Immature natural killer cell (primary cell): Measurements from ENCODE around the gene ZNF417. TPM values are rescaled to one million over a fixed set of nuclear protein-coding genes. Genes with fewer than 3 reads are reported as not detected.

Source experiments
- DNase-seq, 3 donors: peaks; one replicate each; pipeline ENCODE4 v3.0.0; 2022; ENCODE audit warnings: mixed read lengths in 1 of 3
- H3K27ac Mint-ChIP-seq, 6 donors: one replicate each; pipeline ENCODE4 v1.8.0; 2020; ENCODE audit warnings: mixed read lengths in 6 of 6, mild to moderate bottlenecking in 5 of 6, inconsistent platforms in 4 of 6, moderate library complexity in 3 of 6
- H3K27me3 Mint-ChIP-seq, 3 donors: one replicate each; pipeline ENCODE4 v1.8.0; 2020 to 2021; ENCODE audit warnings: low read depth in 3 of 3, mild to moderate bottlenecking in 3 of 3, mixed read lengths in 3 of 3, moderate library complexity in 3 of 3, inconsistent platforms in 1 of 3
- H3K36me3 Mint-ChIP-seq, 3 donors: one replicate each; pipeline ENCODE4 v1.8.0; 2020; ENCODE audit warnings: mixed read lengths in 3 of 3, inconsistent platforms in 2 of 3, mild to moderate bottlenecking in 2 of 3
- H3K4me1 Mint-ChIP-seq, 2 donors: one replicate each; pipeline ENCODE4 v1.8.0; 2020; ENCODE audit warnings: inconsistent platforms in 2 of 2, mild to moderate bottlenecking in 2 of 2, mixed read lengths in 2 of 2, moderate library complexity in 1 of 2
- H3K4me3 Mint-ChIP-seq, 5 donors: one replicate each; pipeline ENCODE4 v1.8.0; 2020; ENCODE audit warnings: mild to moderate bottlenecking in 5 of 5, mixed read lengths in 5 of 5, inconsistent platforms in 3 of 5, moderate library complexity in 3 of 5
- H3K9me3 Mint-ChIP-seq, 6 donors: one replicate each; pipeline ENCODE4 v1.8.0; 2020; ENCODE audit warnings: mild to moderate bottlenecking in 6 of 6, mixed read lengths in 6 of 6, inconsistent platforms in 4 of 6, moderate library complexity in 3 of 6
- polyA plus RNA-seq, 3 donors: library from polyadenylated mRNA; unstranded; fragments of 300-500 nt; fragmentation: Illumina TruSeq; gene quantifications; one replicate each; pipeline ENCODE4 v1.2.3, GENCODE V29; 2021

Gene ZNF417
- polyA plus RNA-seq: 1 to 10 TPM in 2 of 3 donors, not detected in 1; 1.2 to 5.0 TPM

GRCh38 chr19:57916168-57916995 lies at the start of gene ZNF417:
Gene ZNF417 (minus strand): TSS chr19:57916592. CDS start chr19:57916411, 181 bp downstream.
- H3K9me3 Mint-ChIP-seq: peaks cover 0 to 36% (median 9%) of the 10 kb centered on the region in 6 donors
- H3K4me3 Mint-ChIP-seq: peak within 1 kb of the TSS; percentile 95 to 99 (median 97)
- peak within 1 kb of the TSS; percentile 92 to 97 (median 96) for H3K27ac Mint-ChIP-seq
- peak; percentile 89 to 91 (median 90) for DNase-seq
- H3K27me3 Mint-ChIP-seq: peaks cover 0 to 12% (median 5%) of the 10 kb centered on the region in 3 donors
- H3K4me1 Mint-ChIP-seq: peaks cover 44 to 55% of the 10 kb centered on the region in 2 donors
- H3K36me3 Mint-ChIP-seq: peaks cover 27 to 41% (median 37%) of the 10 kb centered on the region in 3 donors

DNA sequence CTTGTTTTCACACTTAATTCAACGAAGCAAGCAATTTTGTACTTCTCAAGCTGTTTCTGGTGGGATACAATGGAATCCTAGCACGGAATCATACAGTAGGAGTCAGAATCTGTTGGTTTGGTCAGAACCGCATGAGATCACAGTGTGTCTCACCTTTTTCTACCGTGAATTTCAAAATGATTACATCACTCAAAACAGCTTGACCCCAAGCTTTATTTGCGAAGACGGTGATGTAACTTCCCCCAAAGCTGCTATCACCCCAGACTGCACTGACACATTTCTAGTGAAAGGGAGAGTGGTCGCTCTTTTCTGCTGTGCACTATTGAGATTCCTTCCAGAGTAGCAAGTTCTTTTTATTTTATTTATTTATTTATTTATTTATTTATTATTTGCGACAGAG lies 48.4 kb upstream of the ZNF417 start:
- Mint-ChIP-seq H3K27me3 (peaks cover 0 to 3% (median 0%) of the 10 kb centered on the region in 3 donors), H3K36me3 (peaks cover 12 to 21% (median 17%) of the 10 kb centered on the region in 3 donors), H3K27ac (no peak overlapping the region), H3K9me3 (peaks cover 31 to 59% (median 48%) of the 10 kb centered on the region in 6 donors), H3K4me3 (no peak overlapping the region), H3K4me1 (no peaks in the 10 kb centered on the region)
- no peak for DNase-seq

- Mint-ChIP-seq H3K27me3 (peaks cover 0 to 4% (median 0%) of the 10 kb centered on the region in 3 donors), H3K4me1 (no peaks in the 10 kb centered on the region), H3K9me3 (peaks cover 19 to 57% (median 47%) of the 10 kb centered on the region in 6 donors), H3K36me3 (peaks cover 8 to 17% (median 17%) of the 10 kb centered on the region in 3 donors), H3K4me3 (no peak overlapping the region), H3K27ac (peak overlapping the region in 1 of 6 donors; percentile 64)
- no peak for DNase-seq
Measured at GRCh38 chr19:57961785-57962184, 45.4 kb upstream of the ZNF417 start.

DNA sequence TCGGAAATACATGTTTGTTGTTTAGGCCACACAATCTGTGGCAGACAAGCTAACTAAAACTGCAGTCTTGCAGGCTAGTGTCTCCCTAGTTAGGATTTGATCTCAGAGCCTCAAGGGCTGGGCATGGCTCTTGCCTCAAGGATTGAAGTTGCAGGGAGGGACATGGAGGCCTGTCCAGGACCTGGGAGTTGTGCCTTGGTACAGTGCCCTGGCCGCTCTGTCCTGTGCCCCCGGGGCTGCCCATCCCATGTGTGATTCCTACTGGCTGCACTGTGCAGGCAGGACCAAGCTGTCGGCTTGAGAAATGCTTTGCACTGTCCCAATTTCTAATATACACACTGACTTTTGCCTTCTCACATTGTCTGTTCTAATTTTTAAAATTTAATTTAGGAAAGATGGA lies 38.6 kb upstream of the ZNF417 start:
- Mint-ChIP-seq H3K27ac (no peak overlapping the region), H3K9me3 (peaks cover 14 to 49% (median 25%) of the 10 kb centered on the region in 6 donors), H3K36me3 (peaks cover 0 to 21% (median 11%) of the 10 kb centered on the region in 3 donors), H3K4me1 (no peaks in the 10 kb centered on the region), H3K27me3 (peaks cover 0 to 6% (median 3%) of the 10 kb centered on the region in 3 donors), H3K4me3 (no peak overlapping the region)
- no peak for DNase-seq

DNA sequence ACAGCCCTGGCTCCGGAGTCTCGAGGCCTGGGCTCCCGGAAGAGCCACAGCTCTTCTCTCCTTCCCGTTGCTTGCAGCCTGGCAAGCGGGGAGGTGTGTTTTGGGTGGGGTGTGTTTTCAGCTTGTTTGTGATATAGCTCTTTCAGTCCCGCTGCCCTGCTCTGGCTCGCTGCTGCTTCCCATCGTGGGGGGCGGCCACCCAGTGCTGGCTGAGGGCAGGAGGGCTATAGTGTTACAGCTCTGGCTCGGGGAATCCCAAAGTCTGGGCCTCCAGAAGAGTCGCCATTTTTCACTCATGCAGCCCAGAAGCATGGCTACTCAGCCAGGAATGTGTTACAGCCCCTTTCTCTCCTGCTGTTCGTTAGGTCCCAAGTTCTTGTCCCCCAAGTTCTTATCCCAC lies 33.3 kb upstream of the ZNF417 start:
- peak overlapping the region in 1 of 5 donors; percentile 54 for H3K4me3 Mint-ChIP-seq
- peaks cover 12 to 44% (median 20%) of the 10 kb centered on the region in 6 donors for H3K9me3 Mint-ChIP-seq
- H3K4me1 Mint-ChIP-seq: peaks cover 23 to 27% of the 10 kb centered on the region in 2 donors
- no peak overlapping the region for H3K27ac Mint-ChIP-seq
- DNase-seq: no peak
- H3K36me3 Mint-ChIP-seq: peaks cover 7 to 16% (median 14%) of the 10 kb centered on the region in 3 donors
- H3K27me3 Mint-ChIP-seq: peaks cover 5 to 8% (median 6%) of the 10 kb centered on the region in 3 donors

DNA sequence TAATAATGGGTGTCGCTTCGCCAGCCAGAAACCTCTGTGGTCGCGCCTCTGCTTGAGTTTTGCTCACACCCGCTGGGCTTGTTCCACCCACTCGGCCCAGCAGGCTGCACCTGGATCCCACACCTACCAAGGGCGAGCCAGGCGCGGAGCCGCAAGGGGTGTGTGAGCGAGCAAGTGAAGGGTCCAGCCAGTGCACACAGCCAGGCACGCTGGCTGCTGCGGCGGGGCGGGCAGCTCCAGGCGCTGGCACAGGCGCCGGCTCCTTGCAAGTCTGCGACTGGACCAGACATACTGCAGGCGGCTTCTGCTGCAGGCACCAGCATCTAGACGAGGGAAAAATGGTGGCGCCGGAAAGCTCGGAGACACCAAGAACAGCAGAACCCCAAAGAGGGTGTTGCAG lies 32.9 kb upstream of the ZNF417 start:
- Mint-ChIP-seq H3K27me3 (peaks cover 5 to 6% (median 6%) of the 10 kb centered on the region in 3 donors), H3K4me3 (no peak overlapping the region), H3K27ac (no peak overlapping the region), H3K9me3 (peaks cover 14 to 42% (median 20%) of the 10 kb centered on the region in 6 donors), H3K4me1 (peaks cover 23 to 27% of the 10 kb centered on the region in 2 donors), H3K36me3 (peaks cover 10 to 20% (median 17%) of the 10 kb centered on the region in 3 donors)
- DNase-seq: no peak

DNA sequence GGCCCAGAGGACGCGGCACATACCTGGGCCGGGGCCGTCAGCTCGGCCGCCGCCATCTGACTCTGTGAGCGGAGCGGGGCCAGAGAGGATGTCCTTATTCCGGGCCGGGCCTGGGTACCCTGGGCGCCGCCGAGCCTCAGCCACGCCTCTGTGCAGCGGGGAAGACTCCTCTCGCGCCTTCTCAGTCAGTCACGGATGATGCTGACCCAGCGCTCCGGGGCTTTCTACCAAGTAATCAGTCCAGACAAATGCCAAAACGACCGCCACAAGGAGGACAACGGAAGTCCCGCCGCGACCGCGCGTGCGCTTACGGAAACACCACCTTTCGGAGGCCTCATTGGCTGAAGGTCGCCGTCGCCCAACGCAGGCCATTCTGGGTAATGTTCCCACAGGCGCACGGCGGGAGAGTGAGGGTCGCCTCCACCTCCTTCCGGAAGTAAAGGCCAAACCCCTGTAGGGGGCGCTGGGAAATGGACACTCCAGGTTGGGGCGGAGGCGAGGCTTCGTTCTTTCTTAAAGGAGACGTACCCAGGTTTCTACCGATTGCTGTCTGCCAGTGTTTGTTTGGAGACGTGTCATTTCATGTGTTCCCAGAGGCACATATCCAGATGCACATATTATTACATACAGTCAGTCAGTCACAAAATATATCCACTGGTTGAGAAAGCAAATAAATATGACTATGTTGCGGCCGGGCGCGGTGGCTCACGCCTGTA lies 31.2 kb upstream of the ZNF417 start, which contains the start of gene ZNF256:
Gene ZNF256 (minus strand): TSS at position 288 of the 716 bp plus-strand sequence. CDS start 232 bp downstream, at position 56.
- H3K4me1 Mint-ChIP-seq: peaks cover 25 to 34% of the 10 kb centered on the region in 2 donors
- H3K27me3 Mint-ChIP-seq: peaks cover 5 to 6% (median 5%) of the 10 kb centered on the region in 3 donors
- H3K36me3 Mint-ChIP-seq: peaks cover 27 to 38% (median 34%) of the 10 kb centered on the region in 3 donors
- DNase-seq: peak; percentile 86 to 89 (median 89)
- peak within 1 kb of the TSS; percentile 84 to 95 (median 94) for H3K27ac Mint-ChIP-seq
- H3K9me3 Mint-ChIP-seq: peaks cover 19 to 52% (median 33%) of the 10 kb centered on the region in 6 donors
- H3K4me3 Mint-ChIP-seq: peak within 1 kb of the TSS; percentile 93 to 97 (median 96)

DNA sequence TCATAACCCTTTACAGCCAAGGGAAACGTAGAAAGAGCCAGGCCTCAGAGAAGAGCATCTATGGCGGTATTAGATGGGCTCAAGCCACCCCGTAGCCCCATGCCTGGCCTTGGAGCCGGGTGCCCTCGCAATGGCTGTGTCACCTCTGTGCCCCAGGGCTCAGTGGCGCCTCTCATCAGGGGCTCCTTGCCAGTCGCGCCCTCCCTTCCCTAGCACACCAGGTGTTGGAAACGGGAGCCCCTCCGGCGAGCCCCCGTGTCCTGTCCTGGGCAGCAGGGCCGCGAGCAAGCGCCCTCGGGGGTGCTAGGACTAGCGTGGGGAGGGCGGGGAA lies 30.7 kb upstream of the ZNF417 start:
- Mint-ChIP-seq H3K4me1 (peaks cover 25 to 34% of the 10 kb centered on the region in 2 donors), H3K36me3 (peaks cover 33 to 43% (median 39%) of the 10 kb centered on the region in 3 donors), H3K27ac (peak overlapping the region; percentile 2 to 94 (median 78)), H3K27me3 (peaks cover 5 to 6% (median 5%) of the 10 kb centered on the region in 3 donors), H3K4me3 (peak overlapping the region; percentile 93 to 97 (median 96)), H3K9me3 (peaks cover 24 to 58% (median 38%) of the 10 kb centered on the region in 6 donors)
- DNase-seq: no peak

GRCh38 chr19:57946316-57946715 lies 29.9 kb upstream of the ZNF417 start:
- H3K27me3 Mint-ChIP-seq: peaks cover 5 to 6% (median 5%) of the 10 kb centered on the region in 3 donors
- no peak for DNase-seq
- peaks cover 31 to 60% (median 45%) of the 10 kb centered on the region in 6 donors for H3K9me3 Mint-ChIP-seq
- H3K4me1 Mint-ChIP-seq: peaks cover 25 to 34% of the 10 kb centered on the region in 2 donors
- H3K36me3 Mint-ChIP-seq: peaks cover 40 to 50% (median 45%) of the 10 kb centered on the region in 3 donors
- peak overlapping the region; percentile 2 to 94 (median 78) for H3K27ac Mint-ChIP-seq
- H3K4me3 Mint-ChIP-seq: peak overlapping the region; percentile 93 to 97 (median 96)

DNA sequence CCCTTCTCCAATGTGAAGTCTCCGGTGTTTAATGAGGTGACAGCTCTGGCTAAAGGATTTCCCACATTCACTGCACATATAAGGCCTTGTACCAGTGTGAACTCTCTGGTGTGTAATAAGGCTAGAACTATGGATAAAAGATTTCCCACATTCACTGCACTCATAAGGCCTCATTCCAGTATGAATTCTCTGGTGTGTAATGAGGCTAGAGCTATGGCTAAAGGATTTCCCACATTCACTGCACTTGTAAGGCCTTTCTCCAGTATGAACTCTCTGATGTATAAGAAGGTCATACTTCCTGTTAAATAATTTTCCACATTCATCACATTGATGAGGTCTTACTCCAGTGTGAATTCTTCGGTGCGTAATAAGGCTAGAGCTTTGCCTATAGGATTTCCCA lies 25.2 kb upstream of the ZNF417 start:
- no peak overlapping the region for H3K27ac Mint-ChIP-seq
- H3K4me1 Mint-ChIP-seq: peaks cover 14 to 23% of the 10 kb centered on the region in 2 donors
- H3K27me3 Mint-ChIP-seq: peaks cover 0 to 6% (median 0%) of the 10 kb centered on the region in 3 donors
- H3K9me3 Mint-ChIP-seq: peaks cover 29 to 88% (median 68%) of the 10 kb centered on the region in 6 donors
- H3K36me3 Mint-ChIP-seq: peaks cover 54 to 84% (median 58%) of the 10 kb centered on the region in 3 donors
- no peak for DNase-seq
- no peak overlapping the region for H3K4me3 Mint-ChIP-seq

DNA sequence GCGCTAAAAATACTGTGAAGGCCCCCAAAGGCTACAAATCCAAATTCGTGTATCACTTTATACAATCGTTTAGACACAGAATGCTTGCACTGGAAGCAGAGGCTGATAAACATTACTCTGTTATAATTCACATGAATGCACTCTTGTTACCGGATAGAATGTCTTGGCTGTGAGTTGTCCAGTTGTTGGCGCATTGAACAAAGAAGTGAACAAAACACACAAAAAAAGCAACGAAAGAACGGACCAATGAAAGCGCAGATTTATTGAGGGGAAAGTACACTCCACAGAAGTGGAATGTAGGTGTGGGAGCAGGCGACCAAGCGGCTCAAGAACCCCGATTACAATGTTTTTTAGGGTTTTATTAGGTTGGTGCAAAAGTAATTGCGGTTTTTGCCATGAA lies 19.3 kb upstream of the ZNF417 start:
- no peak for DNase-seq
- H3K27ac Mint-ChIP-seq: peak overlapping the region in 2 of 6 donors; percentile 90 to 96
- peaks cover 0 to 10% (median 0%) of the 10 kb centered on the region in 3 donors for H3K27me3 Mint-ChIP-seq
- H3K4me1 Mint-ChIP-seq: peaks cover 12 to 15% of the 10 kb centered on the region in 2 donors
- H3K9me3 Mint-ChIP-seq: peaks cover 17 to 82% (median 55%) of the 10 kb centered on the region in 6 donors
- H3K4me3 Mint-ChIP-seq: peak overlapping the region; percentile 92 to 97 (median 96)
- peaks cover 34 to 54% (median 46%) of the 10 kb centered on the region in 3 donors for H3K36me3 Mint-ChIP-seq

GRCh38 chr19:57934820-57935665 lies 18.7 kb upstream of the ZNF417 start, which contains the start of gene ZNF418:
Gene ZNF418 (minus strand): TSS chr19:57935402. CDS start chr19:57933822, 1,580 bp downstream.
- DNase-seq: peak; percentile 62 to 73 (median 67)
- Mint-ChIP-seq H3K27ac (peak within 1 kb of the TSS; percentile 88 to 96 (median 93)), H3K9me3 (peaks cover 17 to 84% (median 53%) of the 10 kb centered on the region in 6 donors), H3K27me3 (peaks cover 0 to 10% (median 0%) of the 10 kb centered on the region in 3 donors), H3K36me3 (peaks cover 34 to 53% (median 47%) of the 10 kb centered on the region in 3 donors), H3K4me3 (peak within 1 kb of the TSS; percentile 92 to 97 (median 96)), H3K4me1 (peaks cover 12 to 15% of the 10 kb centered on the region in 2 donors)
